ENCODE measurements around the gene MSX2. TPM values are rescaled to one million over a fixed set of nuclear protein-coding genes. Genes with fewer than 3 reads are reported as not detected.

MSX2 gene
- total and polyA plus RNA-seq, 5 donors from 2014 or later, result 0.79 TPM; not detected in 4

GRCh38 chr5:174777111-174777510 lies 52.7 kb downstream of the MSX2 start:
- Mint-ChIP-seq H3K4me3 (no peak overlapping the region), H3K36me3 (no peaks in the 10 kb centered on the region), H3K9me3 (peaks cover 0 to 3% (median 1%) of the 10 kb centered on the region in 7 donors), H3K4me1 (no peaks in the 10 kb centered on the region), H3K27ac (no peak overlapping the region), H3K27me3 (peaks cover 7% of the 10 kb centered on the region)
- Histone ChIP-seq H3K36me3 (ENCODE audit: control insufficient read depth, insufficient read depth, low read length) (no peaks in the 10 kb centered on the region), H3K4me3 (ENCODE audit: low read depth, low read length) (no peak overlapping the region), H3K4me1 (ENCODE audit: control insufficient read depth, insufficient read depth, low read length, poor library complexity, severe bottlenecking) (no peaks in the 10 kb centered on the region), H3K9me3 (ENCODE audit: control insufficient read depth in 2 of 2, low read length in 2 of 2) (no peaks in the 10 kb centered on the region), H3K27me3 (ENCODE audit: control insufficient read depth, insufficient read depth, low read length) (no peaks in the 10 kb centered on the region), H3K27ac (ENCODE audit: insufficient read depth, low read length, poor library complexity, severe bottlenecking) (no peak overlapping the region)
- ATAC-seq (ENCODE audit: low read depth in 2 of 2), result no peak
- no peak for DNase-seq

GRCh38 chr5:174777583-174777982 lies 53.2 kb downstream of the MSX2 start:
- no peaks in the 10 kb centered on the region for H3K36me3 ChIP-seq (ENCODE audit: control insufficient read depth, insufficient read depth, low read length)
- H3K27ac ChIP-seq (ENCODE audit: insufficient read depth, low read length, poor library complexity, severe bottlenecking), result no peak overlapping the region
- no peaks in the 10 kb centered on the region for H3K27me3 ChIP-seq (ENCODE audit: control insufficient read depth, insufficient read depth, low read length)
- no peak for ATAC-seq (ENCODE audit: low read depth in 2 of 2)
- no peak overlapping the region for H3K4me3 ChIP-seq (ENCODE audit: low read depth, low read length)
- H3K4me1 ChIP-seq (ENCODE audit: control insufficient read depth, insufficient read depth, low read length, poor library complexity, severe bottlenecking), result no peaks in the 10 kb centered on the region
- DNase-seq, result no peak
- H3K9me3 ChIP-seq (ENCODE audit: control insufficient read depth in 2 of 2, low read length in 2 of 2), result no peaks in the 10 kb centered on the region
- Mint-ChIP-seq H3K27ac (no peak overlapping the region), H3K4me3 (no peak overlapping the region), H3K9me3 (peaks cover 0 to 5% (median 1%) of the 10 kb centered on the region in 7 donors), H3K36me3 (no peaks in the 10 kb centered on the region), H3K27me3 (peaks cover 7% of the 10 kb centered on the region), H3K4me1 (no peaks in the 10 kb centered on the region)
